HEK293 (cell line): Measurements from ENCODE around the gene CEP68.

Experiments
- CTCF ChIA-PET: fragments of 350-600 bp; formaldehyde crosslinking; extraction: SDS; loops from one replicate; lab custom pipeline; 2021; ENCODE audit warnings: antibody characterized with exemption; lab: Yijun Ruan, JAX
- POLR2A ChIA-PET: fragments of 300-600 bp; formaldehyde crosslinking; extraction: SDS; loops from one replicate; lab custom pipeline; 2020; ENCODE audit warnings: antibody characterized with exemption, inconsistent platforms; lab: Yijun Ruan, JAX
- H3K27ac ChIP-seq: fragments of 200-500 bp; sonication (Bioruptor generic); 2 replicates; pipeline ENCODE4 v1.5.1; 2014; ENCODE audit warnings: low read depth, low read length, control low read depth, inconsistent platforms; ENCODE audit errors: extremely low read depth
- H3K36me3 ChIP-seq, 2 experiments: fragments of 200-500 bp in 1 of 2; sonication (Bioruptor generic) in 1 of 2; 1 replicate in 1 of 2; 2 replicates in 1 of 2; pipeline ENCODE4 v1.5.1; 2014 to 2017; ENCODE audit warnings: inconsistent platforms in 2 of 2, low read length in 2 of 2; ENCODE audit not compliant: control insufficient read depth in 2 of 2, insufficient read depth in 1 of 2
- H3K4me1 ChIP-seq: fragments of 200-500 bp; sonication (Bioruptor generic); 2 replicates; pipeline ENCODE4 v1.5.1; 2014; ENCODE audit warnings: mild to moderate bottlenecking, low read length, inconsistent platforms; ENCODE audit not compliant: control insufficient read depth, insufficient read depth
- H3K4me3 ChIP-seq: 2 replicates; pipeline ENCODE4 v1.5.1; 2011; ENCODE audit warnings: low read depth, mild to moderate bottlenecking, control low read depth, low read length, moderate library complexity
- H3K9me3 ChIP-seq: fragments of 200-500 bp; sonication (Bioruptor generic); 2 replicates; pipeline ENCODE4 v1.5.1; 2014; ENCODE audit warnings: low read depth, low read length, inconsistent platforms; ENCODE audit not compliant: control insufficient read depth, insufficient read depth
- GFI1B ChIP-seq: fragments of 450-650 bp; formaldehyde crosslinking; IDR thresholded peaks from 2 replicates; pipeline ENCODE4 v1.5.1; 2016; ENCODE audit warnings: missing biosample characterization, missing genetic modification characterization
- HOXD13 ChIP-seq: sonication (generic); formaldehyde crosslinking; IDR thresholded peaks from 2 replicates; pipeline ENCODE4 v1.8.0; 2022; ENCODE audit warnings: missing genetic modification reagents, borderline replicate concordance
- KLF9 ChIP-seq: fragments of 450-650 bp; formaldehyde crosslinking; IDR thresholded peaks from 2 replicates; pipeline ENCODE4 v1.5.1; 2016; ENCODE audit warnings: missing biosample characterization, missing genetic modification characterization, low read depth
- OSR2 ChIP-seq: fragments of 450-650 bp; formaldehyde crosslinking; IDR thresholded peaks from 2 replicates; pipeline ENCODE4 v1.5.1; 2016; ENCODE audit warnings: missing biosample characterization, missing genetic modification characterization
- PRDM1 ChIP-seq: fragments of 450-650 bp; formaldehyde crosslinking; IDR thresholded peaks from 2 replicates; pipeline ENCODE4; 2016; ENCODE audit warnings: missing biosample characterization, missing genetic modification characterization
- PRDM2 ChIP-seq: fragments of 450-650 bp; formaldehyde crosslinking; IDR thresholded peaks from 2 replicates; pipeline ENCODE4 v1.5.1; 2016; ENCODE audit warnings: missing biosample characterization, missing genetic modification characterization, borderline replicate concordance
- RBAK ChIP-seq: fragments of 450-650 bp; formaldehyde crosslinking; IDR thresholded peaks from 2 replicates; pipeline ENCODE4 v1.5.1; 2016; ENCODE audit warnings: missing biosample characterization, missing genetic modification characterization
- REPIN1 ChIP-seq: fragments of 450-650 bp; formaldehyde crosslinking; IDR thresholded peaks from 2 replicates; pipeline ENCODE4 v1.5.1; 2017; ENCODE audit warnings: missing biosample characterization, missing genetic modification characterization, low read depth
- YY2 ChIP-seq: fragments of 450-650 bp; formaldehyde crosslinking; IDR thresholded peaks from 2 replicates; pipeline ENCODE4 v1.5.1; 2016; ENCODE audit warnings: missing biosample characterization, missing genetic modification characterization
- ZBTB21 ChIP-seq: fragments of 450-650 bp; formaldehyde crosslinking; IDR thresholded peaks from 2 replicates; pipeline ENCODE4 v1.5.1; 2017; ENCODE audit warnings: missing biosample characterization, missing genetic modification characterization
- ZEB2 ChIP-seq: fragments of 450-650 bp; formaldehyde crosslinking; IDR thresholded peaks from 2 replicates; pipeline ENCODE4 v1.5.1; 2016; ENCODE audit warnings: missing biosample characterization, missing genetic modification characterization
- ZNF10 ChIP-seq: fragments of 450-650 bp; formaldehyde crosslinking; IDR thresholded peaks from 2 replicates; pipeline ENCODE4 v1.5.1; 2017; ENCODE audit warnings: missing biosample characterization, missing genetic modification characterization
- ZNF157 ChIP-seq: fragments of 450-650 bp; formaldehyde crosslinking; IDR thresholded peaks from 2 replicates; pipeline ENCODE4 v1.5.1; 2016; ENCODE audit warnings: missing biosample characterization, missing genetic modification characterization
- ZNF169 ChIP-seq: fragments of 450-650 bp; formaldehyde crosslinking; IDR thresholded peaks from 2 replicates; pipeline ENCODE4 v1.5.1; 2016; ENCODE audit warnings: missing biosample characterization, missing genetic modification characterization
- ZNF248 ChIP-seq: fragments of 450-650 bp; formaldehyde crosslinking; IDR thresholded peaks from 2 replicates; pipeline ENCODE4 v1.5.1; 2017; ENCODE audit warnings: missing biosample characterization, missing genetic modification characterization
- ZNF350 ChIP-seq: fragments of 450-650 bp; formaldehyde crosslinking; IDR thresholded peaks from 2 replicates; pipeline ENCODE4 v1.5.0; 2017; ENCODE audit warnings: missing biosample characterization, mild to moderate bottlenecking, missing genetic modification characterization
- ZNF416 ChIP-seq: fragments of 450-650 bp; formaldehyde crosslinking; IDR thresholded peaks from 2 replicates; pipeline ENCODE4 v1.5.1; 2016; ENCODE audit warnings: missing biosample characterization, missing genetic modification characterization
- ZNF48 ChIP-seq: fragments of 450-650 bp; formaldehyde crosslinking; IDR thresholded peaks from 2 replicates; pipeline ENCODE4 v1.5.1; 2016; ENCODE audit warnings: missing biosample characterization, missing genetic modification characterization
- ZNF501 ChIP-seq: fragments of 450-650 bp; formaldehyde crosslinking; IDR thresholded peaks from 2 replicates; pipeline ENCODE4 v1.5.1; 2016; ENCODE audit warnings: missing biosample characterization, missing genetic modification characterization
- ZNF624 ChIP-seq: fragments of 450-650 bp; formaldehyde crosslinking; IDR thresholded peaks from 2 replicates; pipeline ENCODE4 v1.5.1; 2017; ENCODE audit warnings: missing biosample characterization, missing genetic modification characterization
- ZNF654 ChIP-seq: fragments of 450-650 bp; formaldehyde crosslinking; IDR thresholded peaks from 2 replicates; pipeline ENCODE4 v1.5.1; 2016; ENCODE audit warnings: low read depth, missing biosample characterization, missing genetic modification characterization
- ZNF677 ChIP-seq: fragments of 450-650 bp; IDR thresholded peaks from 2 replicates; pipeline ENCODE4 v1.5.0; 2018; ENCODE audit warnings: missing biosample characterization, mild to moderate bottlenecking, missing genetic modification characterization, moderate library complexity
- ZNF701 ChIP-seq: fragments of 450-650 bp; formaldehyde crosslinking; IDR thresholded peaks from 2 replicates; pipeline ENCODE4 v1.5.1; 2016; ENCODE audit warnings: missing biosample characterization, missing genetic modification characterization
- ZNF747 ChIP-seq: fragments of 450-650 bp; formaldehyde crosslinking; IDR thresholded peaks from 2 replicates; pipeline ENCODE4 v1.5.1; 2016; ENCODE audit warnings: missing biosample characterization, missing genetic modification characterization
- ZNF76 ChIP-seq: fragments of 450-650 bp; formaldehyde crosslinking; IDR thresholded peaks from 2 replicates; pipeline ENCODE4; 2016; ENCODE audit warnings: low read depth, missing biosample characterization, missing genetic modification characterization, borderline replicate concordance
- ZNF792 ChIP-seq: fragments of 450-650 bp; formaldehyde crosslinking; IDR thresholded peaks from 2 replicates; pipeline ENCODE4 v1.5.1; 2016; ENCODE audit warnings: missing biosample characterization, missing genetic modification characterization
- ZNF830 ChIP-seq: fragments of 450-650 bp; IDR thresholded peaks from 2 replicates; pipeline ENCODE4 v1.5.0; 2018; ENCODE audit warnings: missing biosample characterization, missing genetic modification characterization, low read depth, mild to moderate bottlenecking, moderate library complexity
- ZNF843 ChIP-seq: fragments of 450-650 bp; formaldehyde crosslinking; IDR thresholded peaks from 2 replicates; pipeline ENCODE4 v1.5.1; 2016; ENCODE audit warnings: missing biosample characterization, missing genetic modification characterization
- ZSCAN18 ChIP-seq: fragments of 450-650 bp; formaldehyde crosslinking; IDR thresholded peaks from 2 replicates; pipeline ENCODE4 v1.5.1; 2016; ENCODE audit warnings: missing biosample characterization, missing genetic modification characterization
- TF ChIP-seq, protein P1 (sequence below): IDR thresholded peaks from 2 replicates; pipeline ENCODE4 v1.6.1; 2011; ENCODE audit warnings: mild to moderate bottlenecking, low read depth, low read length, borderline replicate concordance

CEP68 gene

DNA sequence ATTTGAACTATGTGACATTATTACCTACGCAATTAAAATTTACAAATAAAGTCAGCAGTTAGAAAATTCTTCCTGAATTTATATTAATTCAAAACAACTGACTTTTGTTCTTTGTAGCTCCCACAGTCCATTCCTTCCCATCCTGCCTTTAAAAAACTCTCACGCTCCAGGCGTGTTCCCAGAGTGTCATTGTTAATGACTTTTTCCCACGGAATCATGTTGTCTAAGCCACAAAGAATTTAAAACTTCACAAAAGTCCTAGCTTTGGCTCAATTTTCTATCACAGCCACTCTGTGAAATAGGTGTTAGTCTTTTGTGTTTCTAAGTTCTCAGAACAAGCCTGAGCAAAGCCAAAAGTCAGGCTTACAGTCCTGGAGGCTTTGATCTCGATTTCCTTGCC, 40.5 kb upstream of the CEP68 start:
- no peaks in the 10 kb centered on the region for H3K4me1 ChIP-seq
- no peak overlapping the region for H3K27ac ChIP-seq
- no peak overlapping the region for H3K4me3 ChIP-seq
- H3K9me3 ChIP-seq = no peaks in the 10 kb centered on the region
- ChIA-PET POLR2A (interaction anchor here (0.5 kb wide), 1 partner anchor 80 kb away, joined by 3 read pairs; no protein-coding TSS in a partner anchor), CTCF (no interaction called here)
- TF ChIP-seq OSR2 (tag by site-specific recombination) = no peak
- no peak for TF ChIP-seq ZNF677 (tag by site-specific recombination)
- TF ChIP-seq ZNF76 = no peak
- TF ChIP-seq ZBTB21 = no peak
- TF ChIP-seq KLF9 = no peak
- TF ChIP-seq ZNF501 (tag by site-specific recombination) = no peak
- TF ChIP-seq PRDM2 (tag by site-specific recombination) = no peak
- TF ChIP-seq ZNF48 (tag by site-specific recombination) = no peak
- TF ChIP-seq ZNF843 (tag by site-specific recombination) = no peak
- no peak for TF ChIP-seq ZNF792
- TF ChIP-seq PRDM1 = no peak
- no peak for TF ChIP-seq GFI1B (tag by site-specific recombination)
- no peak for TF ChIP-seq ZNF157
- TF ChIP-seq ZNF10 (tag by site-specific recombination) = no peak
- no peak for TF ChIP-seq ZNF248 (tag by site-specific recombination)
- no peak for TF ChIP-seq YY2
- TF ChIP-seq, all 188 proteins: peak for 0
- peaks cover 3 to 56% of the 10 kb centered on the region in 2 experiments; a peak in 2 of 3 replicates for H3K36me3 ChIP-seq

DNA sequence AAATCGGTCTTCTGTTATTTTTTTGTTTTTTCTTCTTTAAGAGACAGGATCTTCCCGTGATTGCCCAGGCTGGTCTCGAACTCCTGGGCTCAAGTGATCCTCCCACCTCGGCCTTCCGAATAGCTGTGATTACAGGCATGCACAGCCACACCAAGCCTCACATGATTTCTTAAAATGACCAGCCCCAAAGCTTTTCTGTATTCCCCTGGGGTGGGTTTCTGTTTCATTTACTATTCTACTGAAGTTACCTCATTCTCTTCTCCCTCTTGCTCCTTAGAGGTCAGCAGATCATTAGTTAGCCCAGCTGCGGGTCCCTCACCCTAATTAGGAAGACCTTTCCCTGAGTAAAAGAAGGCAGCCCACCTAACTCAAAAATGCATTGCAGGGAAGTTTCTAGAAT, 39.4 kb upstream of the CEP68 start:
- Histone ChIP-seq H3K27ac (no peak overlapping the region), H3K4me1 (no peaks in the 10 kb centered on the region), H3K9me3 (no peaks in the 10 kb centered on the region), H3K36me3 (peaks cover 3 to 62% of the 10 kb centered on the region in 2 experiments; a peak in 2 of 3 replicates), H3K4me3 (no peak overlapping the region)
- CTCF ChIA-PET = interaction anchor here (1.7 kb wide), 1 partner anchor 20 kb away, joined by 3 read pairs; no protein-coding TSS in a partner anchor
- POLR2A ChIA-PET = no interaction called here
- TF ChIP-seq ZNF654 (tag by site-specific recombination) (no peak), ZEB2 (tag by site-specific recombination) (no peak), ZNF350 (tag by site-specific recombination) (no peak), ZNF169 (tag by site-specific recombination) (no peak), ZNF677 (tag by site-specific recombination) (no peak), ZNF157 (no peak), REPIN1 (tag by site-specific recombination) (no peak), ZNF747 (tag by site-specific recombination) (no peak), HOXD13 (CRISPR knock-in tag) (no peak), ZNF416 (tag by site-specific recombination) (no peak), RBAK (tag by site-specific recombination) (no peak), ZNF830 (tag by site-specific recombination) (no peak), ZNF48 (tag by site-specific recombination) (no peak), KLF9 (no peak), ZNF624 (tag by site-specific recombination) (no peak), ZNF701 (tag by site-specific recombination) (no peak), ZSCAN18 (no peak)
- TF ChIP-seq, protein P1, sequence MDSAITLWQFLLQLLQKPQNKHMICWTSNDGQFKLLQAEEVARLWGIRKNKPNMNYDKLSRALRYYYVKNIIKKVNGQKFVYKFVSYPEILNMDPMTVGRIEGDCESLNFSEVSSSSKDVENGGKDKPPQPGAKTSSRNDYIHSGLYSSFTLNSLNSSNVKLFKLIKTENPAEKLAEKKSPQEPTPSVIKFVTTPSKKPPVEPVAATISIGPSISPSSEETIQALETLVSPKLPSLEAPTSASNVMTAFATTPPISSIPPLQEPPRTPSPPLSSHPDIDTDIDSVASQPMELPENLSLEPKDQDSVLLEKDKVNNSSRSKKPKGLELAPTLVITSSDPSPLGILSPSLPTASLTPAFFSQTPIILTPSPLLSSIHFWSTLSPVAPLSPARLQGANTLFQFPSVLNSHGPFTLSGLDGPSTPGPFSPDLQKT = no peak
